SKM-1 treated with dmso at 0.1 percent for 144 hours (cell line): ENCODE results near the gene ACP2.

Source experiments
- DNase-seq: peaks from one replicate; lab custom pipeline; 2025; ENCODE audit not compliant: unreplicated experiment; lab: John Stamatoyannopoulos, UW

ACP2 gene, protein sequence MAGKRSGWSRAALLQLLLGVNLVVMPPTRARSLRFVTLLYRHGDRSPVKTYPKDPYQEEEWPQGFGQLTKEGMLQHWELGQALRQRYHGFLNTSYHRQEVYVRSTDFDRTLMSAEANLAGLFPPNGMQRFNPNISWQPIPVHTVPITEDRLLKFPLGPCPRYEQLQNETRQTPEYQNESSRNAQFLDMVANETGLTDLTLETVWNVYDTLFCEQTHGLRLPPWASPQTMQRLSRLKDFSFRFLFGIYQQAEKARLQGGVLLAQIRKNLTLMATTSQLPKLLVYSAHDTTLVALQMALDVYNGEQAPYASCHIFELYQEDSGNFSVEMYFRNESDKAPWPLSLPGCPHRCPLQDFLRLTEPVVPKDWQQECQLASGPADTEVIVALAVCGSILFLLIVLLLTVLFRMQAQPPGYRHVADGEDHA

DNA sequence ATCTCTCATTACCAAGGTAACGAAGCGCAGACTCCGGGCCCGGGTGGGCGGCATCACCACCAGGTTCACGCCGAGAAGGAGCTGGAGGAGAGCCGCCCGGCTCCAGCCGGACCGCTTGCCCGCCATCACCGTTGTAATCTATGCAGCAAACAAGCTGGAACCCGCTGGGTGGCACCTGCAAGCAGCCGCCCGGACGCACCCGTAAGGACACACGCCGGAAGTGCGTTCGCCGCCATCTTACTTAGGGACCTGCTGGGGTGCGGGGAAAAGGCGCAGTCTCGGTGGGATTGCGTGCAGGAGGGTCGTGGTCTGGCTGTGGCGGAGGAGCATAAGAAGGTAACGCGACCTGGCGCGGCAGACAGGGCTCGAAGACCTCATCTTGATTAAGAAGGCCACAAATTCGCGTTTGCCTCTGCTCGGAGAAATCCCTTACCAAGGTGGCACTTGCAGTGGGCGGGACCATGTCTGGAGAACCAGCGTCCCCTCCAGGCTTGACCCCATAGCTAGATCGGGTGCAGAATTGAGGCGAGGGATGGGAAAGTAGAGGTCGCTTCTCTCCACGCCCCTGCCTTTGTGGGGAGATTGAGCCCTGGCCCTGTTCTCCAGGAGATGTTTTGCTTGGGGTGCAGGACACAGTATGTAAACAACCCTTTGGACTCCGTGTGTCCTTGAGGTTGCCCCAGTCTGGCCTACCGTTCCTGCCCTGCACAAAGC lies at the start of gene ACP2:
Gene ACP2 (minus strand): TSS at position 151 of the 714 bp plus-strand sequence. CDS start 25 bp downstream, at position 126.
- DNase-seq, result peak; percentile 73

DNA sequence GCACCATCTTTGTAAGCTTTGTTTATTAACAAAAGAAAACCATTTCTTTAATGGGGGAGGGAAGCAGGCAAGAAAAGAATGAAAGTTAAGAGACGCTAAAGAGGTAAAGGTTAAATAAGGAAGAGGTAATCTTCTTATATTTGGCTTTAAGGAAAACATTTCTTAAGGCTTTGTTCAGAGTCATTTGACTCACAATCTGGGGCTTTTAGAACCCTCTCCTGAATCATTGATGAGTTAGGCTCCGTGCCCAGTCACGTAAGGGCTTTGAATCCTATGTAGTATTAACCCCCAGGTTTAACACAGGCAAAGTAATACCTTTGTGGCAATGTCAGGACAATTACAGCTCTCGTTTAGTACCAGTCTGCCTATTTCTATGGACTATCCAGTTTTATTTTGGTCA lies 47.4 kb upstream of the ACP2 start:
- no peak for DNase-seq

DNA sequence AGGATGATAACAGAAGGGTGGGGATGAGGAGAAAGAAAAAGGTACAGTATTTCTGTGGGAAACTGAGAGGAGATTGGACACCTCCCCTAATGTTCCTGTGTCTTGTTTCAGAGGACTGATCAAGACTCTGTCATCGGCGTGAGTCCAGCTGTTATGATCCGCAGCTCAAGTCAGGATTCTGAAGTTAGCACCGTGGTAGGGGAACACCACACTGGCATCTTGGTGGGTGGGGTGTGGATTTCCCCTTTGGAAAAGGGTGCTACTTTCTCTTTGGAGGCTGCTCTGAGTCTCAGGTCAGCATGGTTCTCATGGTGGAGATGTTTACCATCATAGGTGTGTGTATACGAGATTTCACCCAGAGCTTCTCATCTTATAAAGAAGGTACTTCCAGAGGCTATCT lies 46.8 kb upstream of the ACP2 start:
- DNase-seq, result no peak

DNA sequence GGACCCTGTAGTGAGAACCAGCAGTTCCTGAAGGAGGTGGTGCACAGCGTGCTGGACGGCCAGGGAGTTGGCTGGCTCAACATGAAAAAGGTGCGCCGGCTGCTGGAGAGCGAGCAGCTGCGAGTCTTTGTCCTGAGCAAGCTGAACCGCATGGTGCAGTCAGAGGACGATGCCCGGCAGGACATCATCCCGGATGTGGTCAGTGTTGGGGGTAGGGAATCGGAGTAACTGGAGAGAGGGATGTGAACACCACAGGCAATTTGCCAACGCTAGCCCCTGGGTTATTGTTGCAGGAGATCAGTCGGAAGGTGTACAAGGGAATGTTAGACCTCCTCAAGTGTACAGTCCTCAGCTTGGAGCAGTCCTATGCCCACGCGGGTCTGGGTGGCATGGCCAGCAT lies 41.2 kb upstream of the ACP2 start:
- no peak for DNase-seq

DNA sequence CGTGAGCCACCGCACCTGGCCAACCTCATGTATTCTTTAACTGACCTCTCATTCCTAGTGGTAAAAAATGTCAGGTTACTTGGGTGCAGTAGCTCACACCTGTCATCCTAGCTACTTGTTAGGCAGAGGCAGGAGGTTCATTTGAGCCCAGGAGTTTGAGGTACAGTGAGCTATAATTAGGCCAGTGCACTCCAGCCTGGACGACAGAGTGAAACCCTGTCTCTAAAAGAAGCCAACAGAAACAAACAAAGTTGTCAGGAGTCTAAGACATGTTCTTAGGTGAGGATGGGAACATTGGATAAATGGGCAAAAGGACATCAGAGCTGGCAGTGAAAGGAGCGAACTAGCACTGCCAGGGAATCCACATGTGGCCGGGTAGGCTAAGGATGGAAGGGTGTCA lies 39.5 kb upstream of the ACP2 start:
- DNase-seq, result no peak

DNA sequence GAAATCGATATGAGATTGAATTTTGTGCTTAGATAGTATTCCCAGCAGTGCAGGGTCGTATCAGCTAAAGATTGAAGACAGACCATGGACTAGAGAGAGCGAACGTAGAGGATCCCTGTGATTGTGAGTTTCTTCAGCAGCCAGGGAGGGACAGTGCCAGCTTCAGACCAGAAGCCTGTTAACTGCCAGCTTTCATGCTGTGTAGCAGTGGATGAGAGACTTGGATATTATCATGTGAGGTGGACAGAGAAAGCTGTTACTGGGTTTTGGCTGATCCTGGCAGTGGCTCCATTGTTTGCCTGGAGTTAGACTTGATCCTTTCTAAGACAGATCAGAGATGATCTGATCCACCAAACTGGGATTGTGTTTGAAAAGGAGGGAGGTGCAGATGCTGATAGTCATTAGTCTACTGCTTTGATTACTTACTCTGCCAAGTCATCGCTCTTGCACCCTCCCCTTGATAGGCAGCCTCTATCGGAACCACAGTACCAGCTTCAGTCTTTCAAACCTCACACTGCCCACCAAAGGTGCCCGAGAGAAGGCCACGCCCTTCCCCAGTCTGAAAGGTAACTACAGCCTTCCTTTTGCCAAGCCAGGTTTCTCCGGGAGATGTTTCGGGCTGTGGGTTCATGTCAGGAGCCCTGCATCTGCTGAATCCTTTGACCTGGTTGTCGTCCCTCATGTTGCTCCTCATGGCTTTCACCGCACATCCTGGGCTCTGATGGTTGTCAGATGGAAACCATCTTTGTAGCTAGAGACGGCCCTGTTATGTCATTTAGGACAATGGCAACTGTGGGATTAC lies 37.6 kb upstream of the ACP2 start:
- DNase-seq, result no peak

DNA sequence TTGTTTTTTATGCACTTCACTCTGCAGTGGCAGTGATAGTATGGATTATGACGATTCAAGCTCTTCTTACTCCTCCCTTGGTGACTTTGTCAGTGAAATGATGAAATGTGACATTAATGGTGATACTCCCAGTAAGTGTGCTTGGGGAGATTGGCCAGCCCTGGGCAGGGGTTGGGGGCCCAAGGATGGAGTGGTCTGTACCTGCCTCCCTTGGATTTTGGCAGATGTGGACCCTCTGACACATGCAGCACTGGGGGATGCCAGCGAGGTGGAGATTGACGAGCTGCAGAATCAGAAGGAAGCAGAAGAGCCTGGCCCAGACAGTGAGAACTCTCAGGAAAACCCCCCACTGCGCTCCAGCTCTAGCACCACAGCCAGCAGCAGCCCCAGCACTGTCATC lies 35.5 kb upstream of the ACP2 start:
- DNase-seq, result no peak

DNA sequence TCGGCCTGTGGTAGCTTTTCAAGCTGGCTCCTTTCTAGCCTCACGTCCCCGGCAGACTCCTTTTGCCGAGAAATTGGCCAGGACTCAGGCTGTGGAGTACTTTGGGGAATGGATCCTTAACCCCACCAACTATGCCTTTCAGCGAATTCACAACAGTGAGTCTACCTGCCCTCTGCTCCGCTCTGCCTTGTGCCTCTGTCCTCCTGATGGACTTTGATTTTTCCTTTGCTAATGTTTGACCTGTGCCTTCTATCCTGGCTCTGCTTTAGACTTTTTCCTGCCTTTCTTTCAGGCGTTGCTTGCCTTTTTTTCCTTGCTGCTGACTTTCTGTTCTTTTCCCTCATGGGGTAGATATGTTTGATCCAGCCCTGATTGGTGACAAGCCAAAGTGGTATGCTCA lies 33.8 kb upstream of the ACP2 start:
- DNase-seq, result no peak

DNA sequence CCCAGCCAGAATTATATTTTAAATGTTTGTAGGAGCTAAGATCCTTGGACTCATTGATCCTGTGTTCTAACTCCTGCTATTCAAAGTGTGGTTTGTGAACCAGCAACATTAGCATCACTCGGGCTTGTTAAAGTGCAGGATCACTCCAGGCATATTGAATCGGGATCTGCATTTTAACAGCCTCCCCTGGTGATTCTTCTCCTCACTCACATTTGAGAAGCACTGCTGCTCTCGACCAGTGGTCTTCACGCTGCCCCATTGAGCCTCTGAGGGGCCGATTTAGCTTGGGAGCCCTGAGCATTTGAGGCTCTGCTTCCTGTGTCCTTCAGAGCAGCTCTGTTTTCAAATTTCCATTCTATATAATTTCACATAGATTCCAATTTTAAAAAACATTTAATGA lies 32.2 kb upstream of the ACP2 start:
- no peak for DNase-seq

DNA sequence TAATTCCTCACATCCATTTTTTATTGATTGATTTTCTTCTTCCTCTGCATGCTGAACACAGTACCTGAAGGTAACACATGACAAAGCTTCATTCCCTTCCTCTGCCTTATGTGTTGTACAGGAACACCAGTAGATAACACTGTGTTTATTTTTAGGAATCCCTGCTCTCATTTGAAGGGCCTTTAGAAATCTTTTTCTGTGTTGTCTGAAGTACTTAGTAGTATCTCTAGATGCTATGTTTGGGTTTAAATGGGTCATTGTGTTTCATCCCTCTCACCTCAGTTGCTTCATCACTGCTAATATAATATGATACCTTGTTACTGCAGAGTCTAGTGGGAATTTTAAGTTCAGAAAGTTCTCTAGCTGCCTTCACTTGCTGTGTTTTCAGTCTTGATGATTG lies 31.5 kb upstream of the ACP2 start:
- DNase-seq, result no peak

DNA sequence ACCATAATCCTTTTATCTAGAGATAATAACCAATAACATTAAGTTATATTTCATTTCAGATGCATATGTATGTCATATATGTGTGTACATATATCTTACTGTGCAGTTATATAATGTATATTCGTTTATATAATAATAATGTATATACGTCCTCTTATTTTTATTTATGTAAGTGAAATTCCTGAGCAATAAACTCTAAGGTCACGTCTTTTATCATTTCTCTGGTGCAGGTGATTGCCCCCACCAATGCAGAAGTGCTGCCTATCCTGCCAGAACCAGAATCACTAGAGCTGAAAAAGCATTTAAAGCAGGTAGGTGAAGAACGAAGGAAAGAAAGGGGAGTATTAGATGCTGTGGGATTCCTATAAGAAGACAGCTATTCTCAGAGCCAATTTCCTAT lies 30.2 kb upstream of the ACP2 start:
- no peak for DNase-seq

DNA sequence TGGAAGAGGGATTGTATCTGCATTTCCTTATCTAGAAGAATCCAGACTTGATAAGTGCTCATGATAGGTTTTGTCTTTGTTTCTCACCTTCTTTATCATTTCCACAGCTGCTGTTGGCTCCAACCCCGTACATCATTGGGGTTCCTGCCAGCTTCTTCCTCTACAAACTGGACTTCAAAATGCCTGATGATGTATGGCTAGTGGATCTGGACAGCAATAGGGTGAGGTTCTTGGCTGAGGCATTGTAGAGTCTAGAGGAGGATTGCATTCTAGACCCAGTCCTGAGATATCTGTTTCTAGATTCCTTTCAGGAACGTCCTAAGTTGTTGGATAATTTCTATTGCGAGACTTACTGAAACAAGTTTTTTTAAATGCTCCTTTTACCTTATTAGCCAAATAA lies 29.4 kb upstream of the ACP2 start:
- DNase-seq, result no peak

DNA sequence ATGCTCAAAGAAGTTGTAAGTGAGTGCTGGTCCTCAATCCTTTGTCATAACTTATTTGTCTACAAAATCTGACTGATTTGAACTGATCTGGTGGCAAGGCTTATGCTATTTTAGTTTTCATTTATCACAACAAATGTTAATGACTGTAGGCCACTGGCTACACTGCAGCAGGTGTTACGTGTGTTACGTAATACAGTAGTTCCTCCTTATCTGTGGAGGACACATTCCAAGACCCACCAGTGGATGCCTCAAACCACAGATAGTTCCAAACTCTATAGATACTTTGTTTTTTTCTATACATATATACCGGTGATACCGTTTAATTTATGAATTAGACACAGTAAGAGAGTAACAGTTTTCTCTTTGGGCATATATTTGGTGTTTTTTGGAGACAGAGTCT lies 28.3 kb upstream of the ACP2 start:
- no peak for DNase-seq

DNA sequence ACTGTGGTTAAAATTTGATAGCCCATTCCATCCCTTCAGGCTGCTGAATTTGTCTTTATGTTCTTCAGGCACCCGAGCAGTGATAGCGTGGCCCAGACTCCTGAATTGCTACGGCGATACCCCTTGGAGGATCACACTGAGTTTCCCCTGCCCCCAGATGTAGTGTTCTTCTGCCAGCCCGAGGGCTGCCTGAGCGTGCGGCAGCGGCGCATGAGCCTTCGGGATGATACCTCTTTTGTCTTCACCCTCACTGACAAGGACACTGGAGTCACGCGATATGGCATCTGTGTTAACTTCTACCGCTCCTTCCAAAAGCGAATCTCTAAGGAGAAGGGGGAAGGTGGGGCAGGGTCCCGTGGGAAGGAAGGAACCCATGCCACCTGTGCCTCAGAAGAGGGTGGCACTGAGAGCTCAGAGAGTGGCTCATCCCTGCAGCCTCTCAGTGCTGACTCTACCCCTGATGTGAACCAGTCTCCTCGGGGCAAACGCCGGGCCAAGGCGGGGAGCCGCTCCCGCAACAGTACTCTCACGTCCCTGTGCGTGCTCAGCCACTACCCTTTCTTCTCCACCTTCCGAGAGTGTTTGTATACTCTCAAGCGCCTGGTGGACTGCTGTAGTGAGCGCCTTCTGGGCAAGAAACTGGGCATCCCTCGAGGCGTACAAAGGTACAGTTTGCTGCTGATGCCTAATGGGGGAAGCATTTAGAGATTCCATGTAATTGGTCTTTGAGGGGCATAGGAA lies 26.1 kb upstream of the ACP2 start:
- DNase-seq, result no peak

DNA sequence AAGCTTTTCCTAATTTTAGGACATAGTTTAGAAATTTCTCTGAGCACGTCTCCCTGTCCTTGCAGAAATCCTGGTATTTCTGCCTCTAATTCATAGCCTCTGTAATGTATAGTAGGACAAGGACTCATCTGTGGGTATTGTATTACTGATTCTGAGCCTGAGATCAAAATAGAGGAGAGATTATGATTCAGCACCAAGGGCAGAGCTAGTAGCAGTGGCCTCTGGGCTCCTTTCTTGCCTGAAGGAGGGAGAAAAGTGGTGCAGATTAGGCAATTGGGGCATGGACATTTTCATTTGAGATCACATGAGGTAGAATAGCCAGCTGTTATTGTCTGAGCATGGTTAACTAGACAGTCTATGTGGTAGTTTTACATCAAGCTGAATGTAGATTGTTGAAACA lies 24.1 kb upstream of the ACP2 start:
- DNase-seq, result no peak

DNA sequence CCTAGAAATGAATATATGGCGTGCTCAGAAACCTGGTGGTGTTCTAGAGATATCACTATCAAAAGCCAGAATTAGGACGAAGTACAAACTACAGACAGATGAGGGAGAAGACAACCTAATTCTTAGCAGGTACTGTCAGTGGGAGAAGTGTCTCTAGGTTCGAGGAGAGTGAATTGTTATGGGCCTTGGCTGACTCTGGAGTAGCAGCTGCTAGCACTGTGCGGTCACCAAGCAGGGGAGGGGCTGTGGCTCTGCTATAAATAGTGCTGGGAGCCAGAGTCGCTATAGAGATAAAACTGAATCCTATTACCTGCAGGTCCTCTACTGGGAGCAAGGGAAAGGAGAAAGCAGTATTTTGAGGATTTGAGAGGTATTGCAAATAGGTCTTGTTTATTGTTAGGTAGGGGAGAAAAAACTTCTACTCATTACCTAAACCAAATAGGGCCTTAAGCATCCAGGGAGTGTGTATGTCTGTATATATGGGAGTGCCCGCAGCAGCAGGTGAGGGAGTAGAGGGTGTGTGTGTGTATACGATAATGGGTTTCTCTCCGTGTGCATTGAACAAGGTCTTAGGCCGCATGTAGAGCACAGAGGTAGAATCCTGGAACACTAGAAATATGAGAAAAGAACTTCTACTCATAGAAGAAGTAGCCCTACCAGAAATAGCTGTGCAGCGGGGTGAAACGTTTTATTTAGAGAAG lies 23.5 kb upstream of the ACP2 start:
- DNase-seq, result no peak

DNA sequence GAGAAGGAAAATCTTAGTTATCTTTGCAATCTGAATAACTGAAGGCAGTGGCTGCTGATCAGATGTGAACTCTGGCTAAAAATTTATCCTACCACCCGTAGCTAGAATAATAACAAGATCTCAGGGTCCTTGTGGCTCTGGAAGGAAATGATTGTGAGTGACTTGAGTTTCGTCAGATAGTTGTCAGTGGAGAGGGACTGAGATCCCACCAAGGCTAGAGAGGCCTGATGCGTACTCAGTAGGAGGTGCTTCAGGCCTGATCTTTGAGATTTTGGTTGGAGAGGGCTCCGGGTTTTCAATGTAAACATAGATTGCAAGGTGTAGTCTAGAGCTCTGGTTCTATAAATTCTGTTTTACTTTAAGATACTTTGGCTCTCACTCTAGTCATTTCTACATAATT lies 22.7 kb upstream of the ACP2 start:
- no peak for DNase-seq

DNA sequence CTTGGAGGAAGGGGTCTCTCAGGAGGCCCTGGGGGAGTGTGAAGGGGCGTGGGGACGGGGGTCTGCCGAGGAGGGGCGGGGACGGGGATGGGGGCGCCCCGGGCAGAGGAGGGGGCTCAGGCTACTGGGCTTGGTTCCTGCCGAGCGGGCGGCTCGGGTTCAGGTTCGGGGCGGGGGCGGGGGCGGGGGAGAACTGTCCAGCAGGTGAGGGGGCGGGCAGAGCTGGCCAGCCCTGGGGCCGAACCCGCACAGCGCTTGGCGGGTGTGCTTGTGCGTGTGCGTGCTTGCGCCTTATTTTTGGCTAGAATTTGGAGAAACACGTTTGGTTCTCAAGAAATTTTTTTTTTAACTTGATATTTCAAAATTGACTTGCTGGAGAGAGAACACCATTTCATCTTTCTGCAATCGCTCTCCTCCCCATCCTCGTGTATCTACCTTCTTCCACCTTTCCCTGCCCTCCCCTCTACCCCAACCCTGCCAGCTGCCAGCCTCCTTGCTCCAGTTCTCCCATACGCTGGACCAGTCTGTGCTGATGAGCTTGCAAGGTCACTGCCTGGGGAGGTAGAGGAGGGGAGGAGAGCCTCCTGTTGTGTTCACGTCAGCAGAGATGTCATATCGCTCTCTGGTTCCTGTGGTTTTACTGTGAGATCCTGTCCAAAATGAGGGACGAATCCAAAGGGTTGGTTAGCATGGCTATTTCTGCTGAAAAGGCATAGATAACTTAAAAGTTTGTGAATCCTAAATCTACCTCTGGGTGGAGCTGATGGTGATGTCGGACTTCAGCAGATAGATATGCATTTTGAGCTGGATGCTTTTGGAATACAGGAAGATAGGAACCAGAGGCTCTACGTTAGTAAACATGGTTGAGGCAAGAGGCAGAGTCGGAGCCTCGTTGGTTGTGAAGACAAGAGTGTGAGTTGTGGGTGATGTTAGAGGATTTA lies 22.0 kb upstream of the ACP2 start:
- no peak for DNase-seq

DNA sequence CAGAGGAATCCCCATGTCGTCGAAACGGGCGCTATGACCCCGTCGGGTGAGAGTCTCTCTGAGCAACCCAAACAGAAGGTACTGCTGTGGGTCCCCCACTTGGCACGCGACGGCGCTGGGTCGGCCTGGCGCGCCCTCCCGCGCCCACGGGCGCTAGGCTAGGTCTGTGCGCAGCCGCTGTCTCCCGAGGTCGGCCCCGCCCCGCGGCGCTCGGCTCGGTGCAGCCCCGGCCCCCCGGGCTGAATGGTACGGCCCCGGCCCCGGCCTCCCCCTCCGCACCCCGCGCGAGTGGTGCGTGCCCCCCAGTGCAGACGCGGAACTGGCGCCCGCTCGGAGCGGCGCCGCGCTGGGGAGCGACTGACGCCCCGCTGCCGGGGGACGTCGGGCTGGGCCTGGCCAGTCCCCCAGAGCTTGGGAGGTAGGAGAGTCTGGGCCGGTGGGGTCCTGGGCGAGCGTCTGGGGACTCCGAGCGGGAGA lies 21.3 kb upstream of the ACP2 start, which contains the start of gene MADD:
Gene MADD (plus strand): TSS at position 305 of the 477 bp plus-strand sequence.
- peak; percentile 80 for DNase-seq
